ENCODE measurements around the gene GABRR3. TPM values are rescaled to one million over a fixed set of nuclear protein-coding genes. Genes with fewer than 3 reads are reported as not detected.

The GABRR3 gene
- total RNA-seq, 1 experiment from 2014 or later, result not detected

GRCh38 chr3:97999994-98000393, 35.1 kb downstream of the GABRR3 start:
- H4K20me1 ChIP-seq (ENCODE audit: low read length), result no peaks in the 10 kb centered on the region
- no peak overlapping the region for H2AFZ ChIP-seq (ENCODE audit: low read length)
- TF ChIP-seq, protein P1, sequence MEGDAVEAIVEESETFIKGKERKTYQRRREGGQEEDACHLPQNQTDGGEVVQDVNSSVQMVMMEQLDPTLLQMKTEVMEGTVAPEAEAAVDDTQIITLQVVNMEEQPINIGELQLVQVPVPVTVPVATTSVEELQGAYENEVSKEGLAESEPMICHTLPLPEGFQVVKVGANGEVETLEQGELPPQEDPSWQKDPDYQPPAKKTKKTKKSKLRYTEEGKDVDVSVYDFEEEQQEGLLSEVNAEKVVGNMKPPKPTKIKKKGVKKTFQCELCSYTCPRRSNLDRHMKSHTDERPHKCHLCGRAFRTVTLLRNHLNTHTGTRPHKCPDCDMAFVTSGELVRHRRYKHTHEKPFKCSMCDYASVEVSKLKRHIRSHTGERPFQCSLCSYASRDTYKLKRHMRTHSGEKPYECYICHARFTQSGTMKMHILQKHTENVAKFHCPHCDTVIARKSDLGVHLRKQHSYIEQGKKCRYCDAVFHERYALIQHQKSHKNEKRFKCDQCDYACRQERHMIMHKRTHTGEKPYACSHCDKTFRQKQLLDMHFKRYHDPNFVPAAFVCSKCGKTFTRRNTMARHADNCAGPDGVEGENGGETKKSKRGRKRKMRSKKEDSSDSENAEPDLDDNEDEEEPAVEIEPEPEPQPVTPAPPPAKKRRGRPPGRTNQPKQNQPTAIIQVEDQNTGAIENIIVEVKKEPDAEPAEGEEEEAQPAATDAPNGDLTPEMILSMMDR (conservative IDR thresholded peaks at IDR 0.05; ENCODE audit: low read depth, low read length), result no peak
- TF ChIP-seq EZH2 (IDR thresholded peaks at IDR 0.05; ENCODE audit: low read length, unreplicated experiment) (no peak), EZH2phosphoT487 (IDR thresholded peaks at IDR 0.05; ENCODE audit: borderline replicate concordance, low read length) (no peak)
- CTCF ChIA-PET, result no interaction called here
- no TSS peak for BruUV-seq (replicated peaks)
- H3K9me2 ChIP-seq (replicated peaks; ENCODE audit: low read length), result no peaks in the 10 kb centered on the region
- intact Hi-C loops (cut with micrococcal nuclease), result loop anchor here (2.0 kb wide), 1 partner anchor 23 kb away; no protein-coding TSS in a partner anchor
- no peaks in the 10 kb centered on the region for H3K79me2 ChIP-seq (ENCODE audit: low read length)
- H3K36me3 ChIP-seq (ENCODE audit: low read depth, low read length), result no peaks in the 10 kb centered on the region
- no peaks in the 10 kb centered on the region for H3K4me1 ChIP-seq (ENCODE audit: insufficient read depth, low read length)
- H3K27me3 ChIP-seq (ENCODE audit: low read length), result peaks cover 13% of the 10 kb centered on the region; the same call in 1 of the 2 replicates
- no peak overlapping the region for H3K27ac ChIP-seq (ENCODE audit: low read length)
- DNase-seq (no peak), ATAC-seq (no peak)
- H3F3A ChIP-seq (ENCODE audit: low read length, unreplicated experiment), result no peaks in the 10 kb centered on the region
- POLR2A ChIA-PET (ENCODE audit: unreplicated experiment), result no interaction called here
- H3K4me3 ChIP-seq (ENCODE audit: low read length), result no peak overlapping the region
- no peak overlapping the region for H3K4me2 ChIP-seq (ENCODE audit: low read length)
- no peaks in the 10 kb centered on the region for H3K9me3 ChIP-seq (ENCODE audit: low read length)
- H3K9ac ChIP-seq (ENCODE audit: low read length), result no peak overlapping the region

- Histone ChIP-seq H3K27me3 (ENCODE audit: low read length) (peaks cover 13% of the 10 kb centered on the region; the same call in 1 of the 2 replicates), H3K4me1 (ENCODE audit: insufficient read depth, low read length) (no peaks in the 10 kb centered on the region), H3K4me3 (ENCODE audit: low read length) (no peak overlapping the region), H3K4me2 (ENCODE audit: low read length) (no peak overlapping the region), H3K79me2 (ENCODE audit: low read length) (no peaks in the 10 kb centered on the region), H2AFZ (ENCODE audit: low read length) (no peak overlapping the region), H4K20me1 (ENCODE audit: low read length) (no peaks in the 10 kb centered on the region), H3K9me2 (replicated peaks; ENCODE audit: low read length) (no peaks in the 10 kb centered on the region), H3K27ac (ENCODE audit: low read length) (no peak overlapping the region), H3K36me3 (ENCODE audit: low read depth, low read length) (no peaks in the 10 kb centered on the region), H3K9ac (ENCODE audit: low read length) (no peak overlapping the region), H3K9me3 (ENCODE audit: low read length) (no peaks in the 10 kb centered on the region), H3F3A (ENCODE audit: low read length, unreplicated experiment) (no peaks in the 10 kb centered on the region)
- TF ChIP-seq, protein P1 (conservative IDR thresholded peaks at IDR 0.05; ENCODE audit: low read depth, low read length), result no peak
- TF ChIP-seq EZH2phosphoT487 (IDR thresholded peaks at IDR 0.05; ENCODE audit: borderline replicate concordance, low read length), result no peak
- no peak for TF ChIP-seq EZH2 (IDR thresholded peaks at IDR 0.05; ENCODE audit: low read length, unreplicated experiment)
- ChIA-PET CTCF (no interaction called here), POLR2A (ENCODE audit: unreplicated experiment) (no interaction called here)
- intact Hi-C loops (cut with micrococcal nuclease), result no loop called here
- no TSS peak for BruUV-seq (replicated peaks)
- DNase-seq (no peak), ATAC-seq (no peak)
Measured at GRCh38 chr3:97999103-97999502, 36.0 kb downstream of the GABRR3 start.

DNA sequence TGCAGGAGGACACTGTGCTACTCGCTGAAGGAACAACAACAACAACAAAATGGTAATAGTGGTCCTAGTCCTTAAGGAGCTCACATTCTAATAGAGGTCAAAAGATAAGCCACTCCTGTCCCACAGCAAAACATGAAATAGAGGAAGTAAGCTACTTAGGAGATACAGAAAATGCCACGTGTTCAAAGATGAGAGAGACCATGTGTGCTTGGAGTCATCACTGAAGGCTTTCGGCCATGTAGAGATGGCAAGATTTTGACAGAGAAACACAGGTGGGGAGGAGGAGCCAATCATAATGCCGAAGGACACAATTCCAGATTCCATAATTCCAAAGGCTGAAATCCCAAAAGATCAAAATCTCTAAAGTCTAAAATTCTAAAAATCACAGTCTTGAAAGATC, 38.1 kb downstream of the GABRR3 start:
- no peaks in the 10 kb centered on the region for H4K20me1 ChIP-seq (ENCODE audit: low read length)
- no peaks in the 10 kb centered on the region for H3K36me3 ChIP-seq (ENCODE audit: low read depth, low read length)
- H3K27ac ChIP-seq (ENCODE audit: low read length), result no peak overlapping the region
- no peak overlapping the region for H3K9ac ChIP-seq (ENCODE audit: low read length)
- peaks cover 13% of the 10 kb centered on the region; the same call in 1 of the 2 replicates for H3K27me3 ChIP-seq (ENCODE audit: low read length)
- no TSS peak for BruUV-seq (replicated peaks)
- CTCF ChIA-PET, result no interaction called here
- no peak overlapping the region for H2AFZ ChIP-seq (ENCODE audit: low read length)
- H3F3A ChIP-seq (ENCODE audit: low read length, unreplicated experiment), result no peaks in the 10 kb centered on the region
- intact Hi-C loops (cut with micrococcal nuclease), result no loop called here
- H3K9me2 ChIP-seq (replicated peaks; ENCODE audit: low read length), result no peaks in the 10 kb centered on the region
- DNase-seq, result no peak
- no peak overlapping the region for H3K4me2 ChIP-seq (ENCODE audit: low read length)
- TF ChIP-seq EZH2 (IDR thresholded peaks at IDR 0.05; ENCODE audit: low read length, unreplicated experiment) (no peak), EZH2phosphoT487 (IDR thresholded peaks at IDR 0.05; ENCODE audit: borderline replicate concordance, low read length) (no peak)
- TF ChIP-seq, protein P1 (conservative IDR thresholded peaks at IDR 0.05; ENCODE audit: low read depth, low read length), result no peak
- no peaks in the 10 kb centered on the region for H3K9me3 ChIP-seq (ENCODE audit: low read length)
- no peaks in the 10 kb centered on the region for H3K79me2 ChIP-seq (ENCODE audit: low read length)
- no peaks in the 10 kb centered on the region for H3K4me1 ChIP-seq (ENCODE audit: insufficient read depth, low read length)
- ATAC-seq, result no peak
- POLR2A ChIA-PET (ENCODE audit: unreplicated experiment), result no interaction called here
- no peak overlapping the region for H3K4me3 ChIP-seq (ENCODE audit: low read length)

Data from PC-3 (cell line).